ENCODE results near the gene ANAPC2.

ANAPC2 gene

DNA sequence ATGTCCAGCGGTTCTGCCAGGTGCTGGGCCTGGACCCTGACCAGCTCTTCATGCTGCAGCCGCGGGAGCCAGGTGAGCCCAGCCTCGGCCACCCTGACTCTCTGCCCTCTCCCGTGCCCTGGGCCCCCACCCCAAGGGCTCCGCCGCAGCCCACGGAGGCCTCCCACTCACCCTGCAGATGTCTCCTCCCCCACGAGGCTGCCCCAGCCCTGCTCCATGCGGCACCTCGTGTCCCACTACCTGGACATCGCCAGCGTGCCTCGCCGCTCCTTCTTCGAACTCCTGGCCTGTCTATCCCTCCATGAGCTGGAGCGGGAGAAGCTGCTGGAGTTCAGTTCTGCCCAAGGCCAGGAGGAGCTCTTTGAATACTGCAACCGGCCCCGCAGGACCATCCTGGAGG is 26.3 kb upstream of the ANAPC2 start:
- no peak for DNase-seq

DNA sequence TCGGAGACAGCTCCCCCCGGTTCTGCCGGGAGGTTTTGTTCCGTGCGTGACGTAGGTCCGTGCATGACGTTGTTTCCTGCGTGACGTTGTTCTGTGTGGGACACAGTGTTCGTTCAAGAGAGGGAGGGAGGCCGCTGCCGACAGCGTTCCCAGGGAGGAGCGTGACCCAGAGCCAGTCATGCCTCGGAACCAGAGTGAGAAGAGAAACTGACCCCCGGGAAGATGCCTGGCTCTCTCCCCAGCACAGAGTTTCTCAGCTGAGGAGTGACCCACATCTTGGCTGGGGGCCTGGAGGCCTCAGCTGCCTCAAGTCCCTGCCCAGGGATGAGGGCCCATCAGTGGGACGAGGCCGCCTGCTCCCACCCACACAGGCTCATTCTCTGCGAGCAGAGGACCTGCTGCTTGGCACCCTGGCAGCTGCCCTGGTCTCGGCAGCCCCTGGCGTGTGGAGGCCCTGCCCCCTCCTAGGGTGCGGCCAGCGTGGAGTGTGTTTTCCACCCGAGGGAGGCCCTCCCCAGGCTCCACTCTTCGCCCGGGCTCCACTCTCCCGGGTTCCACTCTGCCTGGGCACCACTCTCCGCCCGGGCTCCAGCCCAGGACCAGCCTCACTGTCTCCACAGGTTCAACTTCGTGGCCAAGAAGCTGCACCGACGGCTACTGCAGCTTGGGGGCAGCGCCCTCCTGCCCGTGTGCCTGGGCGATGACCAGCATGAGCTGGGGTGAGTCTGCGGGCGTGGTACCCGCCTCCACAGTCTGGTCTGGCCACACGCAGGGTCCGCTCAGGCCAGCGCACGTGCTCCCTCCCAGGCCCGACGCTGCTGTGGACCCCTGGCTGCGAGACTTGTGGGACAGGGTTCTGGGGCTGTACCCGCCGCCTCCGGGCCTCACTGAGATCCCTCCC is 25.1 kb upstream of the ANAPC2 start:
- DNase-seq: no peak

DNA sequence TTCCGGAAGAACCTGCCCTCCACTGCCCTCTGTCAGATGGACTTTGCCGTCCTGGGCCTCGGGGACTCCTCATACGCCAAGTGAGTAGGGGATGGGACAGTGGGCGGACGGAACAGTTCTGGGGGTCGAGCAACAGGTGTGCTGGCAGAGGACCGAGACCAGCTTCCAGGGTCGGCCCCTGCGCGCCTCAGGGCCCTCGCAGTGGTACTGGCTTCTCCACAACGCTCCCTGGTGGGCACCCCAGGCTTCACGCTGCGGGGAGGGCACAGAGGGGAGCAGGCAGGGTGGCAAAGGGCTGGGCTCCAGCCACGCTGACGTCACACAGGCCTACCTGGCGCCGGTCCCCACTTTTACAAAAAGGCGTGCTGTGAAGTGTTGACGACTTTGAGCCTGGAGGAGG is 24.2 kb upstream of the ANAPC2 start:
- no peak for DNase-seq

- no peak for DNase-seq
Measured at GRCh38 chr9:137211532-137211931, 23.2 kb upstream of the ANAPC2 start.

GRCh38 chr9:137206602-137207001 is 18.2 kb upstream of the ANAPC2 start:
- DNase-seq: no peak

GRCh38 chr9:137205126-137206069 is 17.0 kb upstream of the ANAPC2 start, which contains the start of the genes NDOR1 and TMEM203:
NDOR1 (plus strand) TSS chr9:137205700; CDS start chr9:137205778, 78 bp downstream.
TMEM203 (minus strand) TSS chr9:137205648; CDS start chr9:137205414, 234 bp downstream.
- peak; percentile 74 to 90 (median 90) for DNase-seq

DNA sequence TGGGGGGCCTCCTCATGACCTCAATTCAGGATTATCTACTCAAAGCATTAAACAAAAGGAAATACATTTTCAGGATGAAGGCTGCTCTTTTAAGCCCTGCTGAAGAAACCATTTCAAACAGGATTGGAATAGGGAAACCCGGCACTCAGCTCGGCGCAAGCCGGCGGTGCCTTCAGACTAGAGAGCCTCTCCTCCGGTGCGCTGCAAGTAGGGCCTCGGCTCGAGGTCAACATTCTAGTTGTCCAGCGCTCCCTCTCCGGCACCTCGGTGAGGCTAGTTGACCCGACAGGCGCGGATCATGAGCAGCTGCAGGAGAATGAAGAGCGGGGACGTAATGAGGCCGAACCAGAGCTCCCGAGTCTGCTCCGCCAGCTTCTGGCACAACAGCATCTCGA is 16.4 kb upstream of the ANAPC2 start:
- DNase-seq: no peak

- DNase-seq: no peak
Measured at GRCh38 chr9:137202966-137203365, 14.6 kb upstream of the ANAPC2 start.

GRCh38 chr9:137201205-137201868 is 13.0 kb upstream of the ANAPC2 start:
- DNase-seq: no peak

- peak; percentile 97 to 100 (median 100) for DNase-seq
Measured at GRCh38 chr9:137200311-137201204, 12.2 kb upstream of the ANAPC2 start, which contains the start of gene TPRN. TPRN (minus strand) TSS chr9:137200741; CDS start chr9:137200711, 30 bp downstream.

DNA sequence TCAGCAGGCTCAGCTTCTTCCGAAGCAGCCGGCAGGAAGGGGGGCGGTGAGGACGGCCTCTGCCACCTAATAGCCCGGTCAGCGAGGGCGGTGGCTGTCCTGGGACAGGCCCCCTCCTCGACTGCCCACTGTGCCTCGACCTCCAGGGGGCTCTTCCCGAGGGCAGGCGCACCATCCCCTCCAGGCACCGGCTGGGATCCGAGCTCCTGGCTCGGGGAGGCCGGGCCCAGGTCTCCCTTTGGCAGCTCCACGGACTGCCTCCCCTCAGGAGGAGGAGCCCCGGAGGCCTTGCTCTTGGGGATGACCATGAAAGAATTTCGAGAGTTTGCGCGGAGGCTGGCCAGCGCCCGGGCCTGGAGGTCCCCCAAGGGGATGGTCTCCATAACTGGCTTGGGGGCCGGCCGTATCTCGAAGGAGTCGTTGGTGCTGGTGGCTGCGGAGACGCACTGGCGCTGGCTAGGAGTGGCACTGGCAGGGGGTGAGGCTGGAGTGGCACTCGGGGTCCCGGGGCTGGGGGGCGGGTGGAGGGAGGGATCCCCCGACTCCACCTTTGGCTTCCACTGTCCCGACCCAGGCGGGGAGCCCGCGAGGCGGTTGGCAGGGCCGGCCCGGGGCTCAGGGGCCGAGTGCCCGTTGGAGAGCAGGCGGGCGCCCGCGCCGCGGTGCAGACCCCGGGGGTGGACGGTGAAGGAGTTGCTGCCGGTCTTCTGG is 11.2 kb upstream of the ANAPC2 start:
- no peak for DNase-seq

DNA sequence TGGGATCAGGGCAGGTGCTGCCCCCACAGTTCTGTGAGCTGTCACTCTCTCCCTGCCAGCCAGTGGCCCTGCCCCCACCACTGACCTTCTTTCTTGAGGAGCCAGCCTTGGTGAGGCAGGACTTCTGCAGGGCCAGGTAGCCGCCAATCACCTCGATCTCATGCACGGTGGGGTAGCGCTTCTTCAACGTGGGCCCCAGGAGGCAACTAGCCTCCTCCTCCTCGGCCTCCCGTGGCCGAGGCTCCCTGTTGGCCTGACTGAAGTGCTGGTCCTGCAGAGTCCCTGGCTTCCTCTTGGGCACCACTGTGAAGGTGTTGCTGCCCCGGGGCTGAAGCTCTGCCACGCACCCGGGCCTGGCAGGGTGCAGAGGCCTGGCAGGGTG is 10.5 kb upstream of the ANAPC2 start:
- no peak for DNase-seq

DNA sequence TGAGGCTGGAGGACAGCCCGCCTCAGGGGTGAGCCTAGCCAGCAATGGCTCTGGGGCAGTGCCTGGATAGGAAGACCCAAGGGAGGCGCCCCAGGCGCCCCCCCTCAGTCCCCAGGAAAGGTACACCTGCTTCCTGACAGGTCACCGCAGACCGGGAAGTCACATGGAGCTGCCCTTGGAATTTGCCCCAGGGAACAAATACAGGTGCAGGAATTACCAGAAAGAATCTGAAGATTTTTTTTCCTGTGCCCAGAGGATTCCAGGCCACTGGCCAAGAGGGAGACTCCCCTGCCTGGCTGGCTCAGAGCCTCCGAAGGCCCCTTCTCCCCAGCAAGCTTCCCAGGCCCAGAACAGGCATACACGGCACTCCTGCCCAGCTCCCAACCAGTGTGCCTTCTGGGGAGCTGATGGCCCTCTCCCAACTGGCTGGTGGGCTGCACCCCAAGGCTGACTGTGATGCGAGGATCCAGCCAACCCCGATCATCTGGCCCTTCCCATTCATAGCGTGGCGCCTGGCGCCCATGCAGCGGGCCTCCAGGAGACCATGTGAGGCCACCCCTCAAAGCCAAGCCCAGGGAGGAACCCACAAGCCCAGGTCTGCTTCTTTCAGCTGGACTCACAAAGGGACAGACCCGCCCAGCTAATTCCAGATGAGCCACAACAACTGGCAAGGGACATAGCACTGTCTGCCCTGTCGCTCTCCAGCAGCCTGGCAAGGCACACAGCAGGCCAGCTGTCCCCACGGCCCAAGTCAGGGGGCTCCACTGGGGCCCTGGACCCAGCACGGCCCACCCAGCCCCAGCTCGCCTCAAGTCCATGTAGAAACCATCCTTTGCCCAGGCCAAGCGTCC is 9.9 kb upstream of the ANAPC2 start:
- DNase-seq: peak; percentile 2 to 34 (median 18)

DNA sequence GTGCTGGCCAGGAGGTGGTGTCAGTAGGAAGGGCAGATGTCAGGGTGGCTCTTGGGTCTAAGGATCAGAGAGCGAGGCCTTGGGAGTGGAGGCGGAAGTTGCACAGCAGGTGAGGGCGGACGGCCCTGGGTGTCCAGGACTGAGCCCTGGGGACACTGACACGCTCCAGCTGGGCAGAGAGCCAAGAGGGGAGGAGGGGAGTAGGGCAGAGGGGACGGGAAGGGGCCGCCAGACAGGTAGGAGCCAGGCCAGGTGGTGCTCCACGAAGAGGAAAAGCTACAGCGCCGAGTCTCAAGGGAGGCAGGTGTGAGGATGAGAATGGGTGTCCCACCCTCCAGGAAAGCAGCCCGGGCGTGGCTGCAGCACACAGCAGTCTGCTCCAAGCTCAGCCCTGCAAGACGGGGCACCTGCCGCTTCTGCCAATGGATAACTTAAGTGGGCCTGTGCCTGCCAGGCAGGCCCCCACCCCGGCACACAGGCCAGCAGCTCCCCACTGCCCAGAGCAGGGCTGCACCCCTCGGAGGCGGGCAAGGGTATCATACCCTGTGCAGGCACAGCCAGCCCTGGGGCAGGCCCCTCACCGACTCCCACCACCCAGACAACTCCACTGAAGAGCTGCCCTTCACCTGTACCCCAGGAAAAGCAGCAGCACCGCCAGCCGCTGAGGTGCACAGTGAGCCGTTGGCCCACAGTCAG is 7.3 kb upstream of the ANAPC2 start:
- peak; percentile 83 to 99 (median 96) for DNase-seq

DNA sequence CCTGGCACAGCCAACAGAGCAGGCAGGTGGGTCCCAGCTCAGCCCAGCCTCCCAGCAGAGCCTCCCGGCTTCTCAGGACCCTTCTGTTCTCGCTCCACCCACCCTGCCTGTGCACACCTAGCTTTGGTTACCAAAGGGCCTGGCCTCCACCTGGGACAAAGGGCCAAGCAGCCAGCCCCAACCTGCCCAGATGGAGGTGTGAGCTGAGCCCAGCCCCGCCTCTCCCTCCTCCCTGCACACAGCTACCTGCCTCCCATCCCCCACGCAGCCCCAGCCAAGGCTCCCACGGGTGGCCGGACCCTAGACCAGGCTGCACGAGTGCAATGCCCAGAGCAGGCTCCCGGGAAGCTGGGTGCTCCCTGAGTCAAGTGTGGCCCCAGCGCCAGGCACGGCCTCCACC is 6.5 kb upstream of the ANAPC2 start:
- DNase-seq: peak in 2 of 3 experiments; percentile 27 to 82

DNA sequence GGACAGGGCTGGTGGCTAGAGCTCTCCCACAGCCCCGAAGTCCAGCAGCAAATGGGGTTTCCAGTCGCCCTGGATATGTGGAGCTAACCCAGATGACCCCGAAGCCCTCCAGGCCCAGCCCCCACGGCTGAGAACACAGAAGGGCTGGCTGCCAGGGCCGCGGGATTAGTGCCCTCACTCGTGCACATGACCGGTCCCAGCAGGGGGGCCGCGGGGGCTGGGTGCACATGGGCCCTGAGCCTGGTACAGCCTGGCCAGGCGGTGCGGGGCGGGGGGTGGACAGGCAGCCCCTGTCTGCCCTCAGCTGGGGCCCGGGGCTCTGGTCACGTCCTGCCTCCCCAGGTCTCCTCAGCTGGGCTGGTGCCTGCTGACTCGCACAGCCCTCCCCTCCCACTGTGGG is 6.0 kb upstream of the ANAPC2 start:
- DNase-seq: peak in 2 of 3 experiments; percentile 48 to 49

- no peak for DNase-seq
Measured at GRCh38 chr9:137193771-137194170, 5.4 kb upstream of the ANAPC2 start.

DNA sequence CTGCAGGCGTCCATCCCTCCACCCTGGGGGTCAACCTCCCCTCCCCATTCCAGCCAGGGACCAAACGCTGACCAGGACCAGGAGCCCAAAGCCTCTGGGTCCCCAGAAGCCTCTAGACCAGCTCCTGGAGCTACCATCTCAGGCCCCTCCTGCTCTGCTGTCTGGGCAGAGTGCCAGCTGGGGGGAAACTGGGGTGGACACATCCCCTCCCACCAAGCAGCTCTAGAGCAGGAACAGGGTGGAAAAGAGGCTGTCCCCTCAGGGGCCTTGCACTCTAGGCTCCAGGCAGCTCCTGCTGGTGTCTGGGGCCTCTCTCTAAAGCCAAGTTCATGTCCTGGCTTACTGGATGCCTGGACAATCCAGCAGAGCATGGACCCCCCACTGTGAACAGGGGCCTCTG is 4.5 kb upstream of the ANAPC2 start:
- no peak for DNase-seq

GRCh38 chr9:137192448-137192780 is 4.1 kb upstream of the ANAPC2 start:
- no peak for DNase-seq

Measured in NCI-H1417 (cell line).